Neuronal stem cell (in vitro differentiated cells): ENCODE data around the gene CSRP1.

Experiments
- DNase-seq: peaks from one replicate; pipeline ENCODE4 v3.0.0-alpha.2; 2013; ENCODE audit warnings: low spot score
- H2AFZ ChIP-seq: one replicate; pipeline ENCODE4 v1.6.1; 2013; ENCODE audit warnings: mild to moderate bottlenecking, low read length, inconsistent platforms
- H2AK5ac ChIP-seq: 2 replicates; pipeline ENCODE4 v1.6.1; 2013; ENCODE audit warnings: low read depth, mild to moderate bottlenecking, inconsistent platforms, low read length, moderate library complexity, mixed read lengths
- H2BK120ac ChIP-seq: 2 replicates; pipeline ENCODE4 v1.6.1; 2013; ENCODE audit warnings: low read depth, mild to moderate bottlenecking, inconsistent platforms, low read length, moderate library complexity, mixed read lengths
- H2BK12ac ChIP-seq: one replicate; pipeline ENCODE4 v1.6.1; 2013; ENCODE audit warnings: low read length, inconsistent platforms
- H2BK15ac ChIP-seq: 2 replicates; pipeline ENCODE4 v1.6.1; 2013; ENCODE audit warnings: mild to moderate bottlenecking, low read length, inconsistent platforms, mixed read lengths
- H2BK5ac ChIP-seq: one replicate; pipeline ENCODE4 v1.6.1; 2013; ENCODE audit warnings: inconsistent platforms, mild to moderate bottlenecking, low read length, moderate library complexity
- H3K14ac ChIP-seq: one replicate; pipeline ENCODE4 v1.6.1; 2013; ENCODE audit warnings: low read length, inconsistent platforms
- H3K18ac ChIP-seq: 2 replicates; pipeline ENCODE4 v1.6.1; 2013; ENCODE audit warnings: low read length, inconsistent platforms
- H3K23ac ChIP-seq: 2 replicates; pipeline ENCODE4 v1.6.1; 2013; ENCODE audit warnings: low read depth, mild to moderate bottlenecking, mixed read lengths, low read length, inconsistent platforms; ENCODE audit not compliant: poor library complexity
- H3K27ac ChIP-seq: replicated peaks from 3 replicates; pipeline ENCODE4 v1.5.1; 2013; ENCODE audit warnings: low read length, inconsistent platforms
- H3K27me3 ChIP-seq, 3 experiments: 2 replicates each; pipeline ENCODE4 v1.6.1; 2013; ENCODE audit warnings: low read length in 3 of 3, mild to moderate bottlenecking in 2 of 3, inconsistent platforms in 1 of 3, low read depth in 1 of 3, mixed read lengths in 1 of 3, moderate library complexity in 1 of 3; ENCODE audit not compliant: control insufficient read depth in 3 of 3, insufficient read depth in 3 of 3
- H3K36me3 ChIP-seq, 2 donors: replicated peaks in 1 of 2; 2 replicates each; pipeline ENCODE4 v1.6.1; 2013; ENCODE audit warnings: low read length in 2 of 2; ENCODE audit not compliant: control insufficient read depth in 2 of 2, insufficient read depth in 2 of 2
- H3K4ac ChIP-seq: 2 replicates; pipeline ENCODE4 v1.6.1; 2013; ENCODE audit warnings: inconsistent platforms, mild to moderate bottlenecking, low read length, moderate library complexity
- H3K4me1 ChIP-seq, 2 donors: 1 replicate in 1 of 2; 2 replicates in 1 of 2; pipeline ENCODE4 v1.6.1; 2013; ENCODE audit warnings: low read length in 2 of 2, low read depth in 1 of 2; ENCODE audit not compliant: control insufficient read depth in 2 of 2, insufficient read depth in 1 of 2
- H3K4me2 ChIP-seq: one replicate; pipeline ENCODE4 v1.6.1; 2013; ENCODE audit warnings: mild to moderate bottlenecking, low read length, inconsistent platforms; ENCODE audit not compliant: insufficient read depth, poor library complexity, severe bottlenecking
- H3K4me3 ChIP-seq, 2 donors: 2 replicates each; pipeline ENCODE4 v1.5.1; 2013; ENCODE audit warnings: low read length in 2 of 2, mild to moderate bottlenecking in 2 of 2, inconsistent platforms in 1 of 2, moderate library complexity in 1 of 2
- H3K79me1 ChIP-seq: one replicate; pipeline ENCODE4 v1.6.1; 2013; ENCODE audit warnings: low read depth, mild to moderate bottlenecking, inconsistent platforms, low read length, moderate library complexity
- H3K9ac ChIP-seq: one replicate; pipeline ENCODE4 v1.6.1; 2013; ENCODE audit warnings: mild to moderate bottlenecking, low read depth, low read length, inconsistent platforms; ENCODE audit not compliant: poor library complexity
- H3K9me3 ChIP-seq, 2 donors: replicated peaks in 1 of 2; 2 replicates each; pipeline versions ENCODE3 to v1.6.1; 2013; ENCODE audit warnings: low read length in 2 of 2, mild to moderate bottlenecking in 2 of 2, inconsistent platforms in 1 of 2, low read depth in 1 of 2, mixed read lengths in 1 of 2, moderate library complexity in 1 of 2; ENCODE audit not compliant: control insufficient read depth in 2 of 2, insufficient read depth in 1 of 2
- H4K8ac ChIP-seq: one replicate; pipeline ENCODE4 v1.6.1; 2013; ENCODE audit warnings: low read depth, mild to moderate bottlenecking, inconsistent platforms, low read length, moderate library complexity
- H4K91ac ChIP-seq: one replicate; pipeline ENCODE4 v1.6.1; 2013; ENCODE audit warnings: low read length, low read depth, mild to moderate bottlenecking, inconsistent platforms; ENCODE audit not compliant: poor library complexity
- WGBS, 2 donors: extraction: QIAGEN DNeasy Blood & Tissue Kit; methylation state at CpG; one replicate each; pipeline ENCODE4 v1.1.7; 2013; ENCODE audit warnings: missing lambda C conversion rate in 2 of 2, mixed read lengths in 1 of 2; ENCODE audit not compliant: insufficient read length in 2 of 2, insufficient replicate concordance in 1 of 2; ENCODE audit errors: extremely low coverage in 2 of 2; 5-methylcytosine and 5-hydroxymethylcytosine counted together

The CSRP1 gene

DNA sequence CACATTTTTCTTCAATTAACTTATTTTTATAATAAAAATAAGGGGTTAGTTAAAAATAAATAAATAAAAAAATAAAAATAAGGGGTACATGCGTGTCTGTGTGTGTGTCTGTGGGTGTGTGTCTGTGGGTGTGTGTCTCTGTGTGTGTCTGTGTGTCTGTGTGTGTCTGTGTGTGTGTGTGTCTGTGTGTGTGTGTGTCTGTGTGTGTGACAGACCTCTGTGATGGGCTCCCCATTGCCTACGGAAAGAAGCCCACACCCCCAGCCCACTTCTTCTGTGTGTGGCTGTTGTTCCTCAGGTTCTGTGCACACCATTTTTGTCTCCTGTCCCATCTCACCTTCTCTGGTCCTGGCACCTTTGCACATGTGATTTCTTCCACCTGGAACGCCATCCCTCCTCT lies 47.9 kb downstream of the CSRP1 start:
- no peak overlapping the region for H3K4ac ChIP-seq
- no peak overlapping the region for H2BK12ac ChIP-seq
- peak overlapping the region; percentile 57 for H2AK5ac ChIP-seq
- H3K27ac ChIP-seq: no peak overlapping the region
- WGBS, 2 donors: 100% methylated on average over 1 of the region's 3 CpGs; no CpG with 5 or more reads in 1 of the 2 donors
- no peak overlapping the region for H2AFZ ChIP-seq
- no peak overlapping the region for H2BK15ac ChIP-seq
- no peak overlapping the region for H2BK5ac ChIP-seq
- H2BK120ac ChIP-seq: no peak overlapping the region
- H4K8ac ChIP-seq: no peak overlapping the region
- peaks cover 14 to 23% of the 10 kb centered on the region in 2 donors for H3K4me1 ChIP-seq
- peak overlapping the region; percentile 77 for H3K18ac ChIP-seq
- no peak for DNase-seq
- H3K23ac ChIP-seq: no peak overlapping the region
- peaks cover under 1% of the 10 kb centered on the region in 2 donors for H3K36me3 ChIP-seq
- no peak overlapping the region for H3K14ac ChIP-seq
- H4K91ac ChIP-seq: no peak overlapping the region
- H3K27me3 ChIP-seq: no peaks in the 10 kb centered on the region
- H3K79me1 ChIP-seq: no peaks in the 10 kb centered on the region
- H3K4me2 ChIP-seq: no peak overlapping the region
- H3K9ac ChIP-seq: no peak overlapping the region
- H3K4me3 ChIP-seq: no peak overlapping the region
- no peaks in the 10 kb centered on the region for H3K9me3 ChIP-seq

DNA sequence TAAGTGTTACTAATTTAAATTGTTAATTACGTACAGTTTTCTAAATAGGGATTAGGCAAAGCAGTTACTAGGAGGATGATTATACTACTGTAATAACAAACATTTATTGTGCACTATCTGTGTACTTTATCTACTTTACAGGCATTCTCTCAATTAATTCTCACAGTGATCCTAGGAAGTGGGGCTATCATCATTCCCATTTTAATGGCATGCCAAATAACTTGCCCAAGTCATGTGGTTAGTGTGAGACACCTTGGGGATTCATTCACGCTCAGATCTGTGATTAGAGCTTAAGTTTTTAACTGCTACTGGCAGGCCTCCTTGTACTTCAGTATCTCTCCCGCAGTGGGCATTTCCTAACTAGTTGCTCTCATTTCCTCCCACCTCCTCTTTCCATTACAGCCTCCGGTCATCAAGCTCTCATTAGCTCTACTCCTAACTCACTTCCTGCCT lies 49.4 kb downstream of the CSRP1 start:
- no peak overlapping the region for H3K27ac ChIP-seq
- WGBS, 2 donors: no CpG with 5 or more reads among the region's 4 CpGs
- peaks cover 14 to 23% of the 10 kb centered on the region in 2 donors for H3K4me1 ChIP-seq

DNA sequence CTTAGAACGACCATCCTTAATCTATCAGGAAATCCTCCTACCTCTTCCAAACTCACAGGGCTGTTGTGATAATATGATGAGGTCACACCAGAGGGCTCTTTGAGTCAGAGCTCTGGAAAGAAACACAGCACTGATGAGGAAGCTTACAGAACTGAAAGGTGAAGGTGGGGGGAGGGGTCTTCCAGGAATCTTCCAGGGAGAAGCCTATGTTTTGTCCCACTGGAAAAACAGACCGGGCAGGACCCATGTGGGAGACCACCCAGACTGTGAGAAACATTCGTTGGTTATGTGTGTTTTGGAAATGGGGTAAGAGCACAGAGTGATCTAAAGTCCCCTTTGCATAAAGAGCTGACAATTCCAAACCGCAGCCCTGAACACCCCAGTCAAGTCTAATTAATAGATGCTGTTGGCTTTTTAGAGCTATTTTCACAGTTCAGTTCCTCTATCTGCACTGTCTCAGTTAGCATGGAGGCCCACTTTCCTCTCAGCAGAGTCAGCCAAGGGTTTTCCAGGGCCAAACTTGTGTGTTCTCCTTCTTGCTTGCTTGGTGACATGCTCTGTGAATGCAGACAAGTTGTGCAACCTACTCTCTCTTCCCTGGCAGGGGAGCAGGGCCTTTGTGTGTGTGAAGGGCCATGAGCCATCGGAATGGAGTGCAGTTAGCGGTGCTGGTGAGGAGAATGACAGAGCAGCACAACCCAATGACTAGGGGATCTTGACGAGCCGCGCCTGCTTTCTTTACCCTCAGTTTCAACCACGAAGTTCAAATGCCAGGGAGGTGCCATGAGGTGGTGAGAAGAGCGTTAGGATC lies 50.2 kb downstream of the CSRP1 start:
- Histone ChIP-seq H2BK15ac (no peak overlapping the region), H2BK120ac (no peak overlapping the region), H4K91ac (no peak overlapping the region), H3K4me2 (no peak overlapping the region), H3K36me3 (no peaks in the 10 kb centered on the region), H2BK5ac (no peak overlapping the region), H3K9me3 (no peaks in the 10 kb centered on the region), H3K18ac (no peak overlapping the region), H4K8ac (no peak overlapping the region), H3K23ac (no peak overlapping the region), H2BK12ac (no peak overlapping the region), H2AK5ac (no peak overlapping the region), H3K79me1 (no peaks in the 10 kb centered on the region), H3K4me3 (no peak overlapping the region), H2AFZ (peak overlapping the region; percentile 79), H3K4ac (no peak overlapping the region), H3K4me1 (peaks cover 10 to 23% of the 10 kb centered on the region in 2 donors), H3K9ac (no peak overlapping the region), H3K27ac (no peak overlapping the region), H3K14ac (no peak overlapping the region), H3K27me3 (no peaks in the 10 kb centered on the region)
- no CpG with 5 or more reads among the region's 11 CpGs for WGBS, 2 donors
- DNase-seq: no peak

More for the DNA sequence above, 49.4 kb downstream of the CSRP1 start:
- H3K9ac ChIP-seq: no peak overlapping the region
- no peaks in the 10 kb centered on the region for H3K36me3 ChIP-seq
- H2AFZ ChIP-seq: no peak overlapping the region
- H3K4ac ChIP-seq: no peak overlapping the region
- no peak overlapping the region for H2AK5ac ChIP-seq
- no peaks in the 10 kb centered on the region for H3K27me3 ChIP-seq
- no peak overlapping the region for H2BK12ac ChIP-seq
- H2BK5ac ChIP-seq: no peak overlapping the region
- H3K14ac ChIP-seq: no peak overlapping the region
- no peak overlapping the region for H2BK15ac ChIP-seq
- H4K91ac ChIP-seq: no peak overlapping the region
- H4K8ac ChIP-seq: no peak overlapping the region
- no peak overlapping the region for H3K23ac ChIP-seq
- no peak for DNase-seq
- no peak overlapping the region for H2BK120ac ChIP-seq
- no peak overlapping the region for H3K4me2 ChIP-seq
- H3K79me1 ChIP-seq: no peaks in the 10 kb centered on the region
- no peak overlapping the region for H3K4me3 ChIP-seq
- no peaks in the 10 kb centered on the region for H3K9me3 ChIP-seq
- no peak overlapping the region for H3K18ac ChIP-seq

DNA sequence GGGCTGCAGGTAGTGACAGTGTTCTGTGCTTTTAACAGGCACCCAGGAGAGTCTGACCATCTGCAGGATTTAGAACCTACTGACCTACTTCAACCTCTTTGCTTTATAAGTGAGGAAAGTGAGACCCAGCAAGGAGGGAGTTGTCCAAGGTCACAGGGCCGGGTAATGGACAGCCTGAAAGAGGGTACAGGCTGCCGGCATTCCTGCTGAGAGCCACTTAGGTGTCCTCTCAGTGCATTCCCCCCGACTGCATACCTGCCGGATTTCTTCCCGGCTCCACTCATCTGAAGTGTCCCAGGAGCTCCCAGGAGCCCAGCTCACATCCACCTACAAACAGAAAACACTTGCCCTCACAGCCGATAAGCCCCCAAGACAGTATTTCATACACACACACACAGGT lies 51.8 kb downstream of the CSRP1 start:
- H3K4me3 ChIP-seq: no peak overlapping the region
- peak overlapping the region; percentile 46 for H2BK15ac ChIP-seq
- peaks cover 18 to 29% of the 10 kb centered on the region in 2 donors for H3K4me1 ChIP-seq

More for the DNA sequence above, 51.8 kb downstream of the CSRP1 start:
- no peak overlapping the region for H3K14ac ChIP-seq
- H4K8ac ChIP-seq: no peak overlapping the region
- no peak overlapping the region for H4K91ac ChIP-seq
- H2AK5ac ChIP-seq: peak overlapping the region; percentile 38
- H3K4me2 ChIP-seq: no peak overlapping the region
- H2BK5ac ChIP-seq: no peak overlapping the region
- no peak overlapping the region for H3K4ac ChIP-seq
- no peaks in the 10 kb centered on the region for H3K27me3 ChIP-seq
- no peak overlapping the region for H2AFZ ChIP-seq
- H3K9me3 ChIP-seq: no peaks in the 10 kb centered on the region
- no peaks in the 10 kb centered on the region for H3K79me1 ChIP-seq
- no CpG with 5 or more reads among the region's 6 CpGs for whole genome bisulfite sequencing, 2 donors
- H3K18ac ChIP-seq: no peak overlapping the region
- H3K23ac ChIP-seq: no peak overlapping the region
- H2BK12ac ChIP-seq: no peak overlapping the region
- H2BK120ac ChIP-seq: no peak overlapping the region
- H3K27ac ChIP-seq: no peak overlapping the region
- no peak for DNase-seq
- no peak overlapping the region for H3K9ac ChIP-seq
- no peaks in the 10 kb centered on the region for H3K36me3 ChIP-seq
